Measurements from ENCODE around the gene TRIM8.

Gene TRIM8

GRCh38 chr10:102633848-102634247 lies 10.4 kb upstream of the TRIM8 start:
- no peak for TF ChIP-seq CTCF (IDR thresholded peaks at IDR 0.05; ENCODE audit: poor library complexity, severe bottlenecking)
- Histone ChIP-seq H3K27ac (ENCODE audit: poor library complexity, severe bottlenecking) (peak overlapping the region; percentile 97), H3K4me3 (ENCODE audit: severe bottlenecking) (no peak overlapping the region), H3K4me1 (ENCODE audit: insufficient read depth, poor library complexity, severe bottlenecking) (peaks cover 51% of the 10 kb centered on the region), H3K9me3 (ENCODE audit: severe bottlenecking) (no peaks in the 10 kb centered on the region), H3K27me3 (ENCODE audit: insufficient read depth, poor library complexity, severe bottlenecking) (no peaks in the 10 kb centered on the region), H3K36me3 (ENCODE audit: low read depth) (peaks cover 5% of the 10 kb centered on the region; the same call in 1 of the 2 replicates)
- no peak for ATAC-seq (ENCODE audit: low read depth)
- DNase-seq (ENCODE audit: low spot score) = peak; percentile 43

- no peak for DNase-seq (ENCODE audit: low spot score)
- H3K36me3 ChIP-seq (ENCODE audit: low read depth) = peaks cover 5% of the 10 kb centered on the region; the same call in 1 of the 2 replicates
- TF ChIP-seq CTCF (IDR thresholded peaks at IDR 0.05; ENCODE audit: poor library complexity, severe bottlenecking) = no peak
- H3K27ac ChIP-seq (ENCODE audit: poor library complexity, severe bottlenecking) = peak overlapping the region; percentile 97
- no peaks in the 10 kb centered on the region for H3K27me3 ChIP-seq (ENCODE audit: insufficient read depth, poor library complexity, severe bottlenecking)
- peaks cover 43% of the 10 kb centered on the region for H3K4me1 ChIP-seq (ENCODE audit: insufficient read depth, poor library complexity, severe bottlenecking)
- H3K9me3 ChIP-seq (ENCODE audit: severe bottlenecking) = no peaks in the 10 kb centered on the region
- ATAC-seq (ENCODE audit: low read depth) = peak; percentile 19; the same call in 1 of the 3 replicates
- no peak overlapping the region for H3K4me3 ChIP-seq (ENCODE audit: severe bottlenecking)
Observed at GRCh38 chr10:102634686-102635085, 9.6 kb upstream of the TRIM8 start.

GRCh38 chr10:102635377-102635776 lies 8.9 kb upstream of the TRIM8 start:
- ATAC-seq (ENCODE audit: low read depth) = no peak
- Histone ChIP-seq H3K36me3 (ENCODE audit: low read depth) (peaks cover 3% of the 10 kb centered on the region; the same call in 1 of the 2 replicates), H3K27ac (ENCODE audit: poor library complexity, severe bottlenecking) (peak overlapping the region; percentile 97), H3K4me1 (ENCODE audit: insufficient read depth, poor library complexity, severe bottlenecking) (peaks cover 36% of the 10 kb centered on the region), H3K27me3 (ENCODE audit: insufficient read depth, poor library complexity, severe bottlenecking) (no peaks in the 10 kb centered on the region), H3K4me3 (ENCODE audit: severe bottlenecking) (no peak overlapping the region), H3K9me3 (ENCODE audit: severe bottlenecking) (no peaks in the 10 kb centered on the region)
- DNase-seq (ENCODE audit: low spot score) = no peak
- no peak for TF ChIP-seq CTCF (IDR thresholded peaks at IDR 0.05; ENCODE audit: poor library complexity, severe bottlenecking)

GRCh38 chr10:102639537-102639936 lies 4.7 kb upstream of the TRIM8 start:
- ATAC-seq (ENCODE audit: low read depth) = no peak
- TF ChIP-seq CTCF (IDR thresholded peaks at IDR 0.05; ENCODE audit: poor library complexity, severe bottlenecking) = no peak
- no peaks in the 10 kb centered on the region for H3K36me3 ChIP-seq (ENCODE audit: low read depth)
- H3K9me3 ChIP-seq (ENCODE audit: severe bottlenecking) = no peaks in the 10 kb centered on the region
- H3K4me1 ChIP-seq (ENCODE audit: insufficient read depth, poor library complexity, severe bottlenecking) = peaks cover 10% of the 10 kb centered on the region
- H3K27me3 ChIP-seq (ENCODE audit: insufficient read depth, poor library complexity, severe bottlenecking) = no peaks in the 10 kb centered on the region
- H3K4me3 ChIP-seq (ENCODE audit: severe bottlenecking) = no peak overlapping the region
- DNase-seq (ENCODE audit: low spot score) = no peak
- no peak overlapping the region for H3K27ac ChIP-seq (ENCODE audit: poor library complexity, severe bottlenecking)

GRCh38 chr10:102641402-102641801 lies 2.9 kb upstream of the TRIM8 start:
- no peaks in the 10 kb centered on the region for H3K27me3 ChIP-seq (ENCODE audit: insufficient read depth, poor library complexity, severe bottlenecking)
- H3K27ac ChIP-seq (ENCODE audit: poor library complexity, severe bottlenecking) = peak overlapping the region; percentile 94
- H3K36me3 ChIP-seq (ENCODE audit: low read depth) = no peaks in the 10 kb centered on the region
- ATAC-seq (ENCODE audit: low read depth) = no peak
- H3K4me1 ChIP-seq (ENCODE audit: insufficient read depth, poor library complexity, severe bottlenecking) = peaks cover 4% of the 10 kb centered on the region
- H3K9me3 ChIP-seq (ENCODE audit: severe bottlenecking) = no peaks in the 10 kb centered on the region
- TF ChIP-seq CTCF (IDR thresholded peaks at IDR 0.05; ENCODE audit: poor library complexity, severe bottlenecking) = no peak
- peak overlapping the region; percentile 80 for H3K4me3 ChIP-seq (ENCODE audit: severe bottlenecking)
- DNase-seq (ENCODE audit: low spot score) = no peak
